HL-60 (cell line): Measurements from ENCODE around the gene YTHDF1.

Source experiments
- GABPA ChIP-seq: IDR thresholded peaks from 2 replicates; pipeline ENCODE4 v1.6.1; 2012; ENCODE audit warnings: low read depth
- SPI1 ChIP-seq: IDR thresholded peaks from 2 replicates; pipeline ENCODE4 v1.6.1; 2012; ENCODE audit warnings: low read depth, mild to moderate bottlenecking, borderline replicate concordance
- TF ChIP-seq, protein P1 (sequence below): IDR thresholded peaks from one replicate; pipeline ENCODE4 v1.5.1; 2011; ENCODE audit warnings: low read length, control low read depth, inconsistent platforms; ENCODE audit not compliant: insufficient read depth
- TF ChIP-seq, protein P2 (sequence below): IDR thresholded peaks from 2 replicates; pipeline ENCODE4 v1.6.1; 2012; ENCODE audit warnings: low read depth; ENCODE audit not compliant: insufficient replicate concordance

DNA sequence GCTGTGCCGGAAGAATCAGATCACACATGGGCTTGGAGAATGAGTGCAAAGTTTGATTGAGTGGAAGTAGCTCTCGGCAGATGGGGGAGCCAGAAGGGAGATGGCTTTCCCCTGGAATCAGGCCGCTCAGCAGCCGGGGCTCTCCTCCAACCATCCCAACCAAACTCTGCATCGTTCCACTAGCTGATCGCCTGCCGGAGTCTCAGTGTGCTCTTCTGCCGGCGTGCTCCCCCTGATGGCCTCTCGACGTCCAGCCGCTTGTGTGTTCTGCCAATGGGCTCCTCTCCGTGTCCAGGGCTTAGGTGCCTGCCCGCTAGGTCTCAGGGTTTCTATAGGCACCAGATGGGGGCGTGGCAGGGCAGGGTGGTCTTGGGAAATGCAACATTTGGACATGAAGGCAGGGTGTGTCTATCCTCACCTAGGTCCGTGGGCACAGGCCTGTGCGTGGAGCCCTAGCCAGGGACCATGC lies 14.9 kb upstream of the YTHDF1 start:
- TF ChIP-seq, protein P1, sequence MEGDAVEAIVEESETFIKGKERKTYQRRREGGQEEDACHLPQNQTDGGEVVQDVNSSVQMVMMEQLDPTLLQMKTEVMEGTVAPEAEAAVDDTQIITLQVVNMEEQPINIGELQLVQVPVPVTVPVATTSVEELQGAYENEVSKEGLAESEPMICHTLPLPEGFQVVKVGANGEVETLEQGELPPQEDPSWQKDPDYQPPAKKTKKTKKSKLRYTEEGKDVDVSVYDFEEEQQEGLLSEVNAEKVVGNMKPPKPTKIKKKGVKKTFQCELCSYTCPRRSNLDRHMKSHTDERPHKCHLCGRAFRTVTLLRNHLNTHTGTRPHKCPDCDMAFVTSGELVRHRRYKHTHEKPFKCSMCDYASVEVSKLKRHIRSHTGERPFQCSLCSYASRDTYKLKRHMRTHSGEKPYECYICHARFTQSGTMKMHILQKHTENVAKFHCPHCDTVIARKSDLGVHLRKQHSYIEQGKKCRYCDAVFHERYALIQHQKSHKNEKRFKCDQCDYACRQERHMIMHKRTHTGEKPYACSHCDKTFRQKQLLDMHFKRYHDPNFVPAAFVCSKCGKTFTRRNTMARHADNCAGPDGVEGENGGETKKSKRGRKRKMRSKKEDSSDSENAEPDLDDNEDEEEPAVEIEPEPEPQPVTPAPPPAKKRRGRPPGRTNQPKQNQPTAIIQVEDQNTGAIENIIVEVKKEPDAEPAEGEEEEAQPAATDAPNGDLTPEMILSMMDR = peak; percentile 24
- TF ChIP-seq SPI1 (no peak), GABPA (no peak)
- TF ChIP-seq, protein P2, sequence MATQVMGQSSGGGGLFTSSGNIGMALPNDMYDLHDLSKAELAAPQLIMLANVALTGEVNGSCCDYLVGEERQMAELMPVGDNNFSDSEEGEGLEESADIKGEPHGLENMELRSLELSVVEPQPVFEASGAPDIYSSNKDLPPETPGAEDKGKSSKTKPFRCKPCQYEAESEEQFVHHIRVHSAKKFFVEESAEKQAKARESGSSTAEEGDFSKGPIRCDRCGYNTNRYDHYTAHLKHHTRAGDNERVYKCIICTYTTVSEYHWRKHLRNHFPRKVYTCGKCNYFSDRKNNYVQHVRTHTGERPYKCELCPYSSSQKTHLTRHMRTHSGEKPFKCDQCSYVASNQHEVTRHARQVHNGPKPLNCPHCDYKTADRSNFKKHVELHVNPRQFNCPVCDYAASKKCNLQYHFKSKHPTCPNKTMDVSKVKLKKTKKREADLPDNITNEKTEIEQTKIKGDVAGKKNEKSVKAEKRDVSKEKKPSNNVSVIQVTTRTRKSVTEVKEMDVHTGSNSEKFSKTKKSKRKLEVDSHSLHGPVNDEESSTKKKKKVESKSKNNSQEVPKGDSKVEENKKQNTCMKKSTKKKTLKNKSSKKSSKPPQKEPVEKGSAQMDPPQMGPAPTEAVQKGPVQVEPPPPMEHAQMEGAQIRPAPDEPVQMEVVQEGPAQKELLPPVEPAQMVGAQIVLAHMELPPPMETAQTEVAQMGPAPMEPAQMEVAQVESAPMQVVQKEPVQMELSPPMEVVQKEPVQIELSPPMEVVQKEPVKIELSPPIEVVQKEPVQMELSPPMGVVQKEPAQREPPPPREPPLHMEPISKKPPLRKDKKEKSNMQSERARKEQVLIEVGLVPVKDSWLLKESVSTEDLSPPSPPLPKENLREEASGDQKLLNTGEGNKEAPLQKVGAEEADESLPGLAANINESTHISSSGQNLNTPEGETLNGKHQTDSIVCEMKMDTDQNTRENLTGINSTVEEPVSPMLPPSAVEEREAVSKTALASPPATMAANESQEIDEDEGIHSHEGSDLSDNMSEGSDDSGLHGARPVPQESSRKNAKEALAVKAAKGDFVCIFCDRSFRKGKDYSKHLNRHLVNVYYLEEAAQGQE = no peak
